Mucosa of descending colon (tissue), 3 donors: ENCODE results near the gene COMMD1. TPM values are rescaled to one million over a fixed set of nuclear protein-coding genes. Genes with fewer than 3 reads are reported as not detected.

ENCODE experiments used
- ATAC-seq: fragments of 200-7000 bp; cut with Tn5 transposase; one replicate; pipeline ENCODE4 v1.9.1; 2020; ENCODE audit warnings: mild to moderate bottlenecking, moderate library complexity
- DNase-seq, 3 donors: peaks; one replicate each; pipeline ENCODE4 v3.0.0-alpha.2; 2020
- H3K36me3 ChIP-seq: fragments of 200-600 bp; one replicate; pipeline ENCODE4 v1.8.0; 2021; ENCODE audit warnings: low read depth, mild to moderate bottlenecking
- H3K4me1 ChIP-seq: fragments of 200-600 bp; one replicate; pipeline ENCODE4 v1.8.0; 2021; ENCODE audit warnings: low read depth, mild to moderate bottlenecking
- H3K4me3 ChIP-seq: fragments of 200-600 bp; one replicate; pipeline ENCODE4 v1.8.0; 2021; ENCODE audit warnings: mild to moderate bottlenecking
- H3K9me3 ChIP-seq: fragments of 200-600 bp; one replicate; pipeline ENCODE4 v1.8.0; 2021; ENCODE audit warnings: mild to moderate bottlenecking
- intact Hi-C, 2 donors: fragments of 100-400 bp; cut with DNase I in 1 of 2; cut with micrococcal nuclease in 1 of 2; formaldehyde crosslinking; loops; one replicate each; pipeline versions ENCODE4 v1.11.0 to v1.11.1; 2022; cut with DNase I, micrococcal nuclease
- total RNA-seq, 3 donors: library from RNA; stranded (reverse); fragmentation: NEBNext Ultra II Directional in 2 of 3; extraction: Animal tissue kit (Norgen Biotek cat#: 25700) in 2 of 3; gene quantifications; one replicate each; pipeline versions ENCODE4 v1.2.1 to v1.2.4, GENCODE V29; 2021 to 2023
- TF ChIP-seq, protein P1 (sequence below): fragments of 200-600 bp; IDR thresholded peaks from one replicate; pipeline ENCODE4 v1.8.0; 2022; ENCODE audit warnings: antibody characterized with exemption, mild to moderate bottlenecking
- donor health status: DM: no; HTN: no; CAD: no; lungs with moderate emphysema.
- donor health status: DM: no; HTN: no; CAD: no.
- donor health status: DM: no; HTN: yes; CAD: no.

The COMMD1 gene
- total RNA-seq, 3 donors from 2014 or later, result 21.5 to 33.5 (median 24.8) TPM

DNA sequence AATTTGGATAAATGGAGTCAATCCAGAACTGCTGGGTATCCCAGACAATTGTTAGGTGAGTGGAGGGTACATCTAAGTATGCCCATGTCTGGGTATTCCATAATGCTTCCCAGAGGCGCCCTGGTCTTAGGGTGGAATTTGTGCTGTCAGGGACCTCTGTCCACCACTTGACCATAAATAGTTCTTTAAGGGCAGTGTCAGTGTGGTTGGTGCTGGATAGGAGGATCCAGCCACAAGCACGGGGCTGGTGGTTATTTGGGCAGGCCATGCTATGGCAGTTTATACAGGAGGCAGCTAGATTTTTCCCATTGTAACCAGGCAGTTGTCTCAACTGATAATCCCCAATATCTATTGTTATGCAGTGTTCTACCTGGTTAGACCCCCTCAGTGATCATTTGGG, 186.0 kb downstream of the COMMD1 start:
- intact Hi-C loops, result no loop called here

DNA sequence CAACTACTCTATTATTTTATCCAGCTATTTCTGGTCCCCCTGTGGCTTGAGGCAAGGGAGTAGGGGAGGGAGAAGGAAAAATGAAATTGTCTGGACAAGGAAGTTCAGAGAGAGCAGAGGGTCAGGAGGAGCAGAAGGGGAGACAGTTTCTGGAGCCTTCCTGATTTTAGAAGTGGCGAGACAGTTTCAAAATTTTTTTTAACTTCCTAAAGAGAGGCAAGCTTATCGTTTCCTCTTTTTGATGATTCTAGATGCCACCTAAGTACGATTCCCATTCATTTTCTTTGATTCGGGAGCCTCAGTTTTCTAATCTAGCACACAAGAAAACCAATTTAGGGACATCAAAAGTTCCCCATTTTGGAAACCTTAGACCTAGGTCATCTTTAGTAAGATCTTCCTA, 193.6 kb downstream of the COMMD1 start:
- H3K4me3 ChIP-seq, result no peak overlapping the region
- intact Hi-C loops, result no loop called here
- DNase-seq (no peak), ATAC-seq (no peak)
- H3K4me1 ChIP-seq, result no peaks in the 10 kb centered on the region
- TF ChIP-seq, protein P1, sequence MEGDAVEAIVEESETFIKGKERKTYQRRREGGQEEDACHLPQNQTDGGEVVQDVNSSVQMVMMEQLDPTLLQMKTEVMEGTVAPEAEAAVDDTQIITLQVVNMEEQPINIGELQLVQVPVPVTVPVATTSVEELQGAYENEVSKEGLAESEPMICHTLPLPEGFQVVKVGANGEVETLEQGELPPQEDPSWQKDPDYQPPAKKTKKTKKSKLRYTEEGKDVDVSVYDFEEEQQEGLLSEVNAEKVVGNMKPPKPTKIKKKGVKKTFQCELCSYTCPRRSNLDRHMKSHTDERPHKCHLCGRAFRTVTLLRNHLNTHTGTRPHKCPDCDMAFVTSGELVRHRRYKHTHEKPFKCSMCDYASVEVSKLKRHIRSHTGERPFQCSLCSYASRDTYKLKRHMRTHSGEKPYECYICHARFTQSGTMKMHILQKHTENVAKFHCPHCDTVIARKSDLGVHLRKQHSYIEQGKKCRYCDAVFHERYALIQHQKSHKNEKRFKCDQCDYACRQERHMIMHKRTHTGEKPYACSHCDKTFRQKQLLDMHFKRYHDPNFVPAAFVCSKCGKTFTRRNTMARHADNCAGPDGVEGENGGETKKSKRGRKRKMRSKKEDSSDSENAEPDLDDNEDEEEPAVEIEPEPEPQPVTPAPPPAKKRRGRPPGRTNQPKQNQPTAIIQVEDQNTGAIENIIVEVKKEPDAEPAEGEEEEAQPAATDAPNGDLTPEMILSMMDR, result no peak
- H3K9me3 ChIP-seq, result no peaks in the 10 kb centered on the region
- H3K36me3 ChIP-seq, result no peaks in the 10 kb centered on the region

More for the DNA sequence above, 186.0 kb downstream of the COMMD1 start:
- DNase-seq, result no peak
- Histone ChIP-seq H3K9me3 (no peaks in the 10 kb centered on the region), H3K36me3 (no peaks in the 10 kb centered on the region), H3K4me1 (no peaks in the 10 kb centered on the region), H3K4me3 (no peak overlapping the region)
- no peak for ATAC-seq
- TF ChIP-seq, protein P1, result no peak

DNA sequence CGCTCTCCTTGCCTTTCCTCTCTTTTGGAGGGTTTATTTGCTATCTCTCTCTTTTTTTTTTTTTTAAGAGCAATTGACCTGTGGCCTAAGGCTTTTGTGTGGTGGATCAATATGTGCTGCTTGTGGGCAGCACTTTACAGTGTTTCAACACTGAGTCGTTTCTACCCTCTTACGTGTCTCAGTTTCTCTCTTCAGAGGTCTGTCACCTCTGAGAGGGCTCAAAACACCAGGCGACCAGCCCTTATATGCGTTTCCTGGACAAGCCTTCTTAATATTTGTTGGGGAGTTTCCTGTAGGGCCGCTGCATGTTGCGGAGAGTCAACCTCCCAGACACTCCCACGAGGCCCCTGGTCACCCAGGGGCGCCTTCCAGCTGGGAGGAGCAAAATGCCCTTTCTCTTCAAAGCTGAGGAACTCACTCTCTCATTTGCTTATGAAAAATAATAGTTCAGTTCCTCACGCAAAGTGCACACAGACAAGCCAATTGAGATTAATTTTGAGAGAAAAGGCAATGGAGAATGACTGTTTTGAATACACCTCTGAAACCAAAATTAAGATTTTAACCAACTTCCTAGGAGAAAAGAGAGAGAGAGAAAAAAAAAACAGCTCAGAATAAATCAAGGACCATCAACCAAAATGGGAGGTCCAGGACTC, 194.2 kb downstream of the COMMD1 start:
- intact Hi-C loops, result no loop called here
- DNase-seq (no peak), ATAC-seq (no peak)
- TF ChIP-seq, protein P1, result no peak
- Histone ChIP-seq H3K4me3 (no peak overlapping the region), H3K9me3 (no peaks in the 10 kb centered on the region), H3K36me3 (no peaks in the 10 kb centered on the region), H3K4me1 (no peaks in the 10 kb centered on the region)

DNA sequence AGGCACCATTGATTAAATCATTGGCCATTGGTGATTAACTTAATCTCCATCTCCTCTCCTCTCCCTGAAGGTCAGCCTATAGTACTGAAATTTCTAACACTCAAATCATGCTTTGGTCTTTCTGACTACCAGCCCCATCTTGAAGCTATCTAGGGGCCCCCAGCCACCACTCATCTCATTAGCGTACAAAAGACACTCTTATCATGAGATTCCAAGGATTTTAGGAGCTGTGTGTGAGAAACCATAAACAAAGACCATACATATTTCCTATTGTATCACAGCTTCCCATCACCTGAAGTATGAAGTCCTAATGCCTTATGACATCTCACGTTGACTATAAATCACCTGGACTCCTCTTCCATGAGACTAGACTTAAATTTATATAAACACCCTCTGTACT, 196.4 kb downstream of the COMMD1 start:
- H3K36me3 ChIP-seq, result no peaks in the 10 kb centered on the region
- intact Hi-C loops, result no loop called here
- H3K4me1 ChIP-seq, result no peaks in the 10 kb centered on the region
- no peaks in the 10 kb centered on the region for H3K9me3 ChIP-seq
- TF ChIP-seq, protein P1, result no peak
- ATAC-seq (no peak), DNase-seq (no peak)
- no peak overlapping the region for H3K4me3 ChIP-seq

DNA sequence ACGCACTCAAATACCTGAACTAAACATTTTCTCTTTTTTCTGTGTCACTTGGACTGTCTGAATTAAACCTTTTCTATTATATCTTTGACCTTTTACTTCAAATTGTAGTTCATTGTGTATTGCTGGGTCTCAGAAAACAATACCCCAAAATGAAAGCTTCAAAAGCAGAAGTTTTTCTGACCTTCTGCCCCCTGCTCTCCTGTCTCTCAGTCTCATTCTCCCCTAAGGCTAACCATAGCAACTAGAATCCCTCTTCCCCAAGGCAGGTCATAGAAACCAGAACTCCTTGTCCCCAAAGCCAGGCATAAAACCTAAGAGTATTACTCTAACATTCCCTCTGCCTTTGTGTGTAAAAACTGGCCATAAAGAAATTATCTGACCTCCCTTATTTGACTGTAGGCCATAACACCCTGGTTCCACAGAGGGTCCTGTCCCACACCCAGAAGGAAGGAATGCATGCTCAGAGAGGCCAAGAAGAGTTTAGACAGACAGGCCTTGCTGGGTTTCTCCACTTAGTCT, 197.0 kb downstream of the COMMD1 start:
- Histone ChIP-seq H3K4me3 (no peak overlapping the region), H3K4me1 (no peaks in the 10 kb centered on the region), H3K9me3 (no peaks in the 10 kb centered on the region), H3K36me3 (no peaks in the 10 kb centered on the region)
- no peak for ATAC-seq
- intact Hi-C loops, result no loop called here
- TF ChIP-seq, protein P1, result no peak
- no peak for DNase-seq
